ENCODE results near the gene CRYBB1. TPM values are rescaled to one million over a fixed set of nuclear protein-coding genes. Genes with fewer than 3 reads are reported as not detected.
A peak's percentile ranks its signal among the peaks of the same experiment; 100 is the strongest.
"Not testable (repeated sequence)": the region's sequence is repeated elsewhere in the genome, so short reads cannot be mapped to it uniquely, and the experiment has no call there.

The CRYBB1 gene
- total RNA-seq, 3 donors from 2014 or later, result not detected

DNA sequence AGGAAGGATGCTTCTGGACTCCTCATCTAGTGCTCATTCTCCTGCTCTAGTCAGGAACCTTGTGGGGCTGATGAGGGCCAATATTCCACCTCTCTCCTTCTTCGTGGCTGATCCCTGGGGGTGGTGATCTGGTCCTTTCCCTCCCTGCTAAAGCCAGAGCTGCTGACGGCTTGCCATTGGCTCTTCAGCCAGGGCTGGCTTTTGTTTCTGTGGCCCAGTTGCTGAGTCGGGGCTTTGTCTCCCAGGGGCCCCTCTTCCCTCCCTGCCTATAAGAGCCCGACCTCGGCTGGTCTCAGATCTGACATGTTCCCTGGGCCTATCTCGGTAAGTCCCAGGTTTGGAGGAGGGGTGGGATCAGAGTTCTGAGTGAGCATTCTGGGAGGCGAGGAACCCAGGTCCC is 3.8 kb upstream of the CRYBB1 start, which contains the start of gene CRYBA4:
TSS of gene CRYBA4 (plus strand) at position 301 of the 400 bp plus-strand sequence. CDS start 634 bp downstream, outside the sequence.
- Mint-ChIP-seq H3K27me3 (ENCODE audit: low read depth) (peaks cover 2% of the 10 kb centered on the region), H3K4me3 (no peak within 1 kb of the TSS), H3K9me3 (no peaks in the 10 kb centered on the region), H3K36me3 (ENCODE audit: insufficient read depth) (no peaks in the 10 kb centered on the region), H3K4me1 (ENCODE audit: low read depth) (peaks cover 2% of the 10 kb centered on the region)
- DNase-seq, result no peak
- no peak for ATAC-seq

DNA sequence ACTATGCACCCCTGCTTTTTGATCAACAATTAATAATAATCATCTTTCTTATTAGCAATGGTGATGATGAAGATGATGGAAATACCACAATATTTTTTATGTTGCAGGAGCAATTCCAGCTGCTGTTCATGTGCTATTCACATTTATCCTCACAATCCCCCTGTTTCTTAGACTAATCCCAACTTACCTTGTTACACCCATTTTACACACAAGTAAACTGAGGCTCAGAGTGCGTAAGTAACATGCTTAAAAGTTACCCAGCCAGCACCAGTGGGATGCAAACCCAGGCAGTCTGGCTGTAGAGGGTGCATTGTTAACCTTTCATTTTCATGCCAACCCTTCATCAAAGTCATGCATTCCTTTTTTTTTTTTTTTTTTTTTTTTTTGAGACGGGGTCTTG is 2.4 kb upstream of the CRYBB1 start:
- H3K4me1 Mint-ChIP-seq (ENCODE audit: low read depth), result peaks cover 3% of the 10 kb centered on the region
- no peak for DNase-seq
- no peak for ATAC-seq
- no peaks in the 10 kb centered on the region for H3K36me3 Mint-ChIP-seq (ENCODE audit: insufficient read depth)
- no peaks in the 10 kb centered on the region for H3K9me3 Mint-ChIP-seq
- H3K4me3 Mint-ChIP-seq, result no peak overlapping the region
- peaks cover 2% of the 10 kb centered on the region for H3K27me3 Mint-ChIP-seq (ENCODE audit: low read depth)

DNA sequence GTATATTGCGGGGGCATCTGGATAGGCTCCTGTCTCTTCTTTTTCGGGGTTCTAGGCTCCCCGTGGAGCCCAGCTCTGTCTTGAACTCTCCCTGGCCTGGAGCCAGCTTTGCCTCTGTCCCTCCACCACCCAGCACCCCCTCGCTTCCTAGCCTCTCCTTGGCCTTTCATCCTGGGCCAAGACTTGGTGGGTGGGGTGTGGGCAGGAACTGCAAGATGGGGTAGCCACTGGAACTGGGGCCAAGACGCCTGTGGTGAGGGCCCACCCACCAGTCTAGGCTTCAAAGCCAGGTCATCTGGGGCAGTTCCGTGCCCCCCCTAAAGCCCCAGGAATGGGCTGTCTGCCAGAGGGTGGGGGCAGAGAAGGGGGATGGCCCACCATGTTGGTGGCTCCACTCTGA is 1.7 kb upstream of the CRYBB1 start:
- no peaks in the 10 kb centered on the region for H3K9me3 Mint-ChIP-seq
- no peak for ATAC-seq

DNA sequence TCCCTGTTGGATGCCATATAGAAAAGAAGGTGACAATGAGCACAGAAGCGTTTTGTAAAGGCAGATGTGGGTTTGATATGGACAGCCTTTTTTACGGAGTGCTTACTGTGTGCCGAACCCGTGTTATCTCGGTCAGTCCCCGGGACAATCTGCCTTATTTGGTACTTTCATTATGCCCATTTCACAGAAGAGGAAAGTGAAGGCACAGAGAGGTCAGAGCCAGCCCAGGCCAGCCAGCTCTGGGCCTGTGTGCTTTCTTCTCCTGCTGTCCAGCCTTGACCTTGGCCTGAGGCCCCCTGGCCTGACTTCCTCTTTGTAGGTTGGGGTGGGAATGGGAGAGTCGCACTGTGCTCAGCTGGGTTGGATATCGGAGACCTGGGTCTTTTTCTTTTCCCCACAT is 628 bp upstream of the CRYBB1 start:
- Mint-ChIP-seq H3K9me3 (no peaks in the 10 kb centered on the region), H3K27me3 (ENCODE audit: low read depth) (peaks cover 2% of the 10 kb centered on the region)

More for the DNA sequence above, 1.7 kb upstream of the CRYBB1 start:
- Mint-ChIP-seq H3K27me3 (ENCODE audit: low read depth) (peaks cover 2% of the 10 kb centered on the region), H3K4me3 (no peak overlapping the region), H3K36me3 (ENCODE audit: insufficient read depth) (no peaks in the 10 kb centered on the region), H3K4me1 (ENCODE audit: low read depth) (peaks cover 4% of the 10 kb centered on the region)
- no peak for DNase-seq

DNA sequence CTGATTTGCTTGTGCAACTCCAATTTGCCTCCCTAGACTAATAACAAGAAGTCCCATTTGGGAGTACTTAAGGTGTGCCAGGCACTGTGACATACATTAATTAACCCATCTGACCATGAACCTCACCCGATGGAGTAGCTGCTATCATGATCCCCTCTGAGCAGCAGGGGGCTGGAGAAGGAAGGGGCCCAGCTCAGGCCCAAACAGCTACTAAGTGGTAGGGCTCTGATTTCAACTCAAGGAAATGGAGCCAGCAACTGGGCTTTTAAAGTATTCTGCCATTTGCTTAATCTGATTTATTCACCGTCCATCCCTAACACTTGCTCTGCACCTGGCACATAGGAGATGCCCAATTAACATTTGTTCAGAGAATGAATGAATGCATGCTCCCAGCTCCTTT is 1.2 kb downstream of the CRYBB1 start:
- no peak overlapping the region for H3K4me3 Mint-ChIP-seq
- H3K27me3 Mint-ChIP-seq (ENCODE audit: low read depth), result peaks cover 2% of the 10 kb centered on the region
- no peak for ATAC-seq
- DNase-seq, result no peak
- peaks cover 4% of the 10 kb centered on the region for H3K4me1 Mint-ChIP-seq (ENCODE audit: low read depth)
- H3K9me3 Mint-ChIP-seq, result no peaks in the 10 kb centered on the region
- H3K36me3 Mint-ChIP-seq (ENCODE audit: insufficient read depth), result no peaks in the 10 kb centered on the region

More for the DNA sequence above, 628 bp upstream of the CRYBB1 start:
- no peak for ATAC-seq
- H3K4me3 Mint-ChIP-seq, result no peak overlapping the region
- no peaks in the 10 kb centered on the region for H3K36me3 Mint-ChIP-seq (ENCODE audit: insufficient read depth)
- no peak for DNase-seq
- H3K4me1 Mint-ChIP-seq (ENCODE audit: low read depth), result peaks cover 4% of the 10 kb centered on the region

DNA sequence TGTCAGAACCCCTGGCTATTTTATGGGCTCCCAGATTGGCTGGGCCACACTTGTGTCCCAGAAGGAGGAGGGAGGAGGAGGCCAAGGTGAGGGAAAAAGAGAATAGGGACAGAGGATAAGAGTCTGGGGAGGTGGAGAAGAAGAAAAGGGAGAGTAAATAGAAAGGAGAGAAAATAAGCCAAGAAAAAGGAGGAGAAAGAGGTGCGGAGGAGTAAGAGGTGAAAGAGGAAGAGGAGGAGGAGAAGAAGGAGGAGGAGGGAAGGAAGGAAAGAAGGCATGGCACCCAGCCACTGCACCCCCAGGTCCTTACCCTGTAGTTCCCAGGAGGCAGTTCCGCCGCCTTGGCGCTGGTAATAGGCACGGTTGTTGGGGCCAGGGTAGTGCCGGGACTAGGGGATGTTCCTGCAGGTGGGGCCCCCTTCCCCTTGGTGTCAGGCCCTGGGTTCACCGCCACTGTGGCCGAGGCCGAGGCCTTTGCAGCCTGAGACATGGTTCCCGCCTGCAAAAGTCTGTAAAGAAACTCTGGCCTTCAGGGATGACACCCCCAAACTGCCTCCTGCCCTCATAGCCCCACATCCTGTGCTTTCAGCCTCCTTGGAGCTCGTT is 1.9 kb downstream of the CRYBB1 start:
- no peak overlapping the region for H3K4me3 Mint-ChIP-seq
- no peaks in the 10 kb centered on the region for H3K9me3 Mint-ChIP-seq
- DNase-seq, result no peak
- H3K36me3 Mint-ChIP-seq (ENCODE audit: insufficient read depth), result no peaks in the 10 kb centered on the region
- H3K4me1 Mint-ChIP-seq (ENCODE audit: low read depth), result peaks cover 4% of the 10 kb centered on the region
- ATAC-seq, result no peak
- H3K27me3 Mint-ChIP-seq (ENCODE audit: low read depth), result peaks cover 2% of the 10 kb centered on the region

DNA sequence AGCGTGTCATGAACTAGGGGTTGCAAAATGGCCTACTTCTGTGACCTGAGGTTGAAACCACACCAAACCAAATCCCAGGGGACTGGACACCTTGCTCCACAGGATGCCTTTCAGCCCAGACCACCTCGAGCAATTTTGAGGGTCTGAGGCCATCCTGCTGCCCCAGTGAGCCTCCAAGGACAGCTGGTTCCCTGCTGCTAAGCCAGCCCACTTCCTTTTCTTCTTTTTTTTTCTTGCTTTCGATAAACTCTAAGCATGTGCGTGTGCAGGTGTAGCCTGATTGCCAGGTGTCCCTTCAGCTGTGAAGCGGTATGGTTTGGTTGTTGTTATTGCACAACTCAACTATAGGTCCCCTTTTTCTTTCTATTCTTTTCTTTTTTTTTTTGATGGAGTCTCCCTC is 2.7 kb downstream of the CRYBB1 start:
- ATAC-seq, result no peak

DNA sequence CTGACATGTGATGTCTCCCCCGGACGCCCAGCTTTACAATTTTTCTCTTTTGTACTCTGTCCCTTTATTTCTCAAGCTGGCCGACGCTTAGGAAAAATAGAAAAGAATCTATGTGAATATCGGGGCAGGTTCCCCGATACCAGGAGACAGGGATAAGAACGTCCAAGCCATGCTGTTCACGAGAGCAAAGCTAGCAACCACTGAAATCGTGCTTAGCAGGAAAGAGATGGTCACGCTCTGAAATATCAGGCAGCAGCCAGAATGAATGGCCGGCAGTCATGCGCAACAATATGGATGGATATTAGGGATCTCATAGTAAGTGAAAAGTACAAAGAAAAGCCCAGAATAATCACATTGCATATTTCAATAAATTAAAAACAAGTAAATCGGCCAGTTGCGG is 3.5 kb downstream of the CRYBB1 start:
- H3K9me3 Mint-ChIP-seq, result no peaks in the 10 kb centered on the region
- DNase-seq (no peak), ATAC-seq (no peak)
- H3K4me3 Mint-ChIP-seq, result no peak overlapping the region
- no peaks in the 10 kb centered on the region for H3K36me3 Mint-ChIP-seq (ENCODE audit: insufficient read depth)
- H3K4me1 Mint-ChIP-seq (ENCODE audit: low read depth), result peaks cover 21% of the 10 kb centered on the region
- peaks cover 2% of the 10 kb centered on the region for H3K27me3 Mint-ChIP-seq (ENCODE audit: low read depth)

More for the DNA sequence above, 2.7 kb downstream of the CRYBB1 start:
- Mint-ChIP-seq H3K4me3 (no peak overlapping the region), H3K9me3 (no peaks in the 10 kb centered on the region), H3K36me3 (ENCODE audit: insufficient read depth) (no peaks in the 10 kb centered on the region), H3K27me3 (ENCODE audit: low read depth) (peaks cover 2% of the 10 kb centered on the region), H3K4me1 (ENCODE audit: low read depth) (peaks cover 12% of the 10 kb centered on the region)
- no peak for DNase-seq

DNA sequence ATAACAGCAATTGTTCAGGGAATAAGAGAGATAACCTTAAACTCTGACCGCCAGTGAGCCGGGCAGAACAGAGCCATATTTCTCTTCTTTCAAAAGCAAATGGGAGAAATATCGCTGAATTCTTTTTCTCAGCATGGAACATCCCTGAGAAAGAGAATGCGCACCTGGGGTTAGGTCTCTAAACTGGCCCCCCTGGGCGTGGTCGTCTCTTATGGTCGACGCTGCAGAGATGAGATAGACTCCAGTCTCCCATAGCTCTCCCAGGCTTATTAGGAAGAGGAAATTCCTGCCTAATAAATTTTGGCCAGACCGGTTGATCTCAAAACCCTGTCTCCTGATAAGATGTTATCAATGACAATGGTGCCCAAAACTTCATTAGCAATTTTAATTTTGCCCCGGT is 4.1 kb downstream of the CRYBB1 start:
- not testable (repeated sequence) for H3K27me3 Mint-ChIP-seq (ENCODE audit: low read depth); H3K9me3 Mint-ChIP-seq; ATAC-seq; H3K4me3 Mint-ChIP-seq; H3K36me3 Mint-ChIP-seq (ENCODE audit: insufficient read depth); DNase-seq
- peaks cover 23% of the 10 kb centered on the region for H3K4me1 Mint-ChIP-seq (ENCODE audit: low read depth)

DNA sequence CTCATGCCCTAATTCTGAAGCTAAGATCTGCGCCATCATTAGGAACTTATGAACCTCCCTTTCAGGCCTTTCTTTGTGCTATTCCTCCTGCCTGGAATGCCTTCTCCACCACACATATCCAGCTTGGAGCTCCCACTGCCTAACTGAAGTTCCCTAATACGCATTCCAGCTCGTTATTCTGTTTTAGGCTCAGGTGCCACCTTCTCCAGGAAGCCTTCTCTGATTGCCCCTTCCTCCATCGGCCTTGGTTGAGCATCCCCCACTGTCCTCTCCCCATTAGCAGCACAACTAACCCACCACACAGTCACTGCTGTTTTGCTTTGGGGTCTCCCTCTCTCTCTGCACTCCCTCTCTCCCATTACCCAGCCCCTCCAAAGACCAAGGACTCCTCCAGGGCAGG is 5.2 kb downstream of the CRYBB1 start:
- H3K4me3 Mint-ChIP-seq, result no peak overlapping the region
- peaks cover 21% of the 10 kb centered on the region for H3K4me1 Mint-ChIP-seq (ENCODE audit: low read depth)
- no peak for ATAC-seq
- no peaks in the 10 kb centered on the region for H3K9me3 Mint-ChIP-seq
- no peaks in the 10 kb centered on the region for H3K36me3 Mint-ChIP-seq (ENCODE audit: insufficient read depth)
- no peak for DNase-seq
- peaks cover 2% of the 10 kb centered on the region for H3K27me3 Mint-ChIP-seq (ENCODE audit: low read depth)

DNA sequence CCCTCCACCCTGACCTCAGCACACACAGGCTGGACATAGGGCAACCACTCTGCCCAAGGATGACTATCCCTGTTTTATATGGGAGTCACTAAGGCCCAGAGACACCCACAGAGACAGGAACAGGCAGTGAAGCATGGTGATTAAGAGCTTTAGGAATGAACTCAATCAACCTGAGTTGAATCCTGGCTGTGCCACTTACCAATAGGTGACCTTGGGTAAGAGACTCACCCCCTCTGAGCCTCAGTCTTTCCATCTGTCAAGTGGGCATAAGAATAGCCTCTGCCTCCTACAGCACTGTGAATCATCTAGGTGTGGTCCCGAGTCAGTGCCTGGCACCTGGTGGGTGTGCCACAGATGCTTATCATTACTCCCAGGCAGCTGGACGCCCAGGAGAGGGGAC is 6.8 kb downstream of the CRYBB1 start:
- ATAC-seq (no peak), DNase-seq (no peak)
- no peaks in the 10 kb centered on the region for H3K27me3 Mint-ChIP-seq (ENCODE audit: low read depth)
- H3K9me3 Mint-ChIP-seq, result no peaks in the 10 kb centered on the region
- no peaks in the 10 kb centered on the region for H3K36me3 Mint-ChIP-seq (ENCODE audit: insufficient read depth)
- no peak overlapping the region for H3K4me3 Mint-ChIP-seq
- peaks cover 25% of the 10 kb centered on the region for H3K4me1 Mint-ChIP-seq (ENCODE audit: low read depth)

DNA sequence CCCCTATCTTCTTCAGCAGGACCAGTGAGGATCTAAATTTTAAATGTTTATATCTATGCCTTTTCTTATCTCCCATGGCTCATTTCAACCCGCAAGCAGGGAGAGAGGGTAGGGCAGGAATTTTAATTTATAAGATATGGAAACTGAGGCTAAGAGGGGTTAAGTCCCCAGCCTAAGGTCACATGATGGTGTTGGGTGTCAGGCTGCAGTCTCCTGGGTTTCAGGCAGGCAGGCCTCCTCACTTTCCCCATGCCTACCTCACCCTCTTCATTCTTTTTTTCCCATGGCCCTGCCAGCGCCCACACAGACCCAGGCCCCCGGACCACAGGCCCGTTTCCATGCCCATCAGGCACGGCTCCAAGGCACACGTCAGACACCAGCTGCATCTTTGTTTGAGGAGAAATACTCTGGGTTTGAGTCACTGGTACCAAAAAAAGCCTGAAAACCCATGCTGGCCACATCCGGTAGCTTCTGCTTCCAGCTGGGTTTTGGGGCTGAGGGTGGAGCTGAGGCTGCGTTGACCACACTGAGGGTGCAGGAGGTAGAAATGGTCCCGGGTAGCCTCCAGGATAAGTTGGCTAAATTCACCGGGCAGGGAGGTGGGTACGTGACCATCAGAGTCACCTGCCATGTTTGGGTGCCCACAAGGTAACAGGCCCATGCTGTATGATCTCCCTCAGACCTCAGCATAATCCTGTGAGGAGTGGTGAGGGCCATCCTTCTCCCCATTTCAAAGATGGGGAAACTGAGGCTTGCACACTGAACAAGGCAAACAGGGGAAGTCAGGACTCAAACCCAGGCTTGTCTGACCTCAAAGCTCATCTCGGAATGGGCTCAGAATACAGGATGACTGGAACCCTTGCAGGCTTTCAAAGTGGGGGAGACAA is 7.5 kb downstream of the CRYBB1 start:
- Mint-ChIP-seq H3K4me1 (ENCODE audit: low read depth) (peaks cover 25% of the 10 kb centered on the region), H3K36me3 (ENCODE audit: insufficient read depth) (no peaks in the 10 kb centered on the region), H3K4me3 (no peak overlapping the region), H3K27me3 (ENCODE audit: low read depth) (no peaks in the 10 kb centered on the region), H3K9me3 (no peaks in the 10 kb centered on the region)
- DNase-seq (no peak), ATAC-seq (peak; percentile 66 to 78)

DNA sequence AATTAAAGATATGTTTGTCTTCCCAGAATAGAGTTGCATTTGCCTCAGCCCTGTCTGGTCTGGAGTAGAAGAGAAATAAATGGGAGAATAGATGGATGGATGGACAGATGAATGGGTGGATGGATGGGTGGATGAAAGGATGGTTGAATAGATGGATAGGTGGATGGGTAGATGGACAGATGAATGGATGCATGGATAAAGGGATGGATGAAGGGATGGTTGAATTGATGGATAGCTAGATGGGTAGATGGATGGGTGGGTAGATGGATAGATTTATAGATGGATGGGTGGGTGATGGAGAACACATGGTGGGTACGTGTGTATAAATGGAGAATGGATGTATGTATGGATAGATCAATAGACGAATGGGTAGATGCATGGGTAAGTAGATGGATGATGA is 8.5 kb downstream of the CRYBB1 start:
- no peaks in the 10 kb centered on the region for H3K27me3 Mint-ChIP-seq (ENCODE audit: low read depth)
- peaks cover 22% of the 10 kb centered on the region for H3K4me1 Mint-ChIP-seq (ENCODE audit: low read depth)
- H3K36me3 Mint-ChIP-seq (ENCODE audit: insufficient read depth), result no peaks in the 10 kb centered on the region
- no peaks in the 10 kb centered on the region for H3K9me3 Mint-ChIP-seq
- H3K4me3 Mint-ChIP-seq, result no peak overlapping the region
- DNase-seq (no peak), ATAC-seq (no peak)

DNA sequence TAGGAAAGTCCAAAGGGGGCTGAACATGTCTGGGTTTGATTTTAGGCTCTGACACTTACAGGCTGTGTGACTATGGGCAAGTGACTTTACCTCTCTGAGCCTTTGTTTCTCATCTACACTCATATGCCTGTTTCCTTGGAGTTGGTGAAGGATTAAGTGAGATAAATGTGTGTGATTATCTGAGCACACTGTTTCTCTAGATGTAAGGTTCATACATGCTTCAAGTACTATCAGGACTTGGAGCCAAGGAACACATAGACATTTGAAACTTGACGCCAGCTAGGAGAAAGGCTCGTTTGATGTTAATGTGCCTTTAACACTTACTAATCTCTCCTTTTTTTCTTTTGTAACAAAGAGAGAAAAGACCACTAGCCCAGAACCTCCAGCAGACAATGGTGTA is 9.7 kb downstream of the CRYBB1 start:
- DNase-seq (no peak), ATAC-seq (no peak)
- Mint-ChIP-seq H3K27me3 (ENCODE audit: low read depth) (no peaks in the 10 kb centered on the region), H3K4me1 (ENCODE audit: low read depth) (peaks cover 22% of the 10 kb centered on the region), H3K36me3 (ENCODE audit: insufficient read depth) (no peaks in the 10 kb centered on the region), H3K9me3 (no peaks in the 10 kb centered on the region), H3K4me3 (no peak overlapping the region)

DNA sequence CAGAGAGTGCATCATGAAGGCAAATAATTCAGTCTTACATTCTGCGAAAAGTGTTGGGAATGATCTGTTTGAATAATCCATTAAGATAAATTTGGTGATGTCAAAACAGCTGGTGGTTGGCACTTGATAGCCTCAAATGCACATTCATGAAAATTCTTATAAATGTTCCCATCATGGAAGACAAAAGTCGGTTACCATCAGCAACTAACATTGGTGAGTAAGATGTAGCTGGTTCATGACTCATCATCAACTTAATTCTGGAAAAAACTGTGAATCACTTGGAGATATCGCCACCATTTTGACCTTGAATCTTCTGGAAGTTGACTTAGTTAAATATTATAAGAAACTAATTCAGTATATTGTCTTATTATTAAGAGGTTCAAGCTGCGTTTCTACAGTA is 11.2 kb downstream of the CRYBB1 start:
- Mint-ChIP-seq H3K9me3 (no peaks in the 10 kb centered on the region), H3K4me3 (no peak overlapping the region)

More for the DNA sequence above, 11.2 kb downstream of the CRYBB1 start:
- DNase-seq (no peak), ATAC-seq (no peak)
- no peaks in the 10 kb centered on the region for H3K27me3 Mint-ChIP-seq (ENCODE audit: low read depth)
- H3K36me3 Mint-ChIP-seq (ENCODE audit: insufficient read depth), result no peaks in the 10 kb centered on the region
- H3K4me1 Mint-ChIP-seq (ENCODE audit: low read depth), result peaks cover 22% of the 10 kb centered on the region

All from activated T-cell treated with anti-CD3 and anti-CD28 coated beads, Interleukin-2, amount 50 U/mL, for 4 hours (primary cell).